Spleen (tissue), 11 donors: ENCODE measurements around the gene IL3. TPM values are rescaled to one million over a fixed set of nuclear protein-coding genes. Genes with fewer than 3 reads are reported as not detected.

Experiments used
- DNase-seq: peaks from one replicate; pipeline ENCODE4 v3.0.0-alpha.2; 2020
- H3K27ac ChIP-seq, 8 donors: fragments of 200-600 bp; sonication (generic) in 7 of 8; 1 replicate in 4 of 8; 2 replicates in 4 of 8; pipeline versions ENCODE4 v1.5.0 to v1.8.0; 2016 to 2021; ENCODE audit warnings: inconsistent platforms in 4 of 8, mild to moderate bottlenecking in 4 of 8, moderate library complexity in 1 of 8
- H3K27me3 ChIP-seq, 7 donors: fragments of 200-600 bp; sonication (generic) in 6 of 7; replicated peaks in 1 of 7; 1 replicate in 4 of 7; 2 replicates in 3 of 7; pipeline versions ENCODE4 v1.5.0 to v1.8.0; 2016 to 2021; ENCODE audit warnings: inconsistent platforms in 3 of 7, mild to moderate bottlenecking in 1 of 7
- H3K36me3 ChIP-seq, 6 donors: fragments of 200-600 bp; sonication (generic) in 5 of 6; 1 replicate in 4 of 6; 2 replicates in 2 of 6; pipeline versions ENCODE4 v1.5.0 to v1.8.0; 2016 to 2021; ENCODE audit warnings: inconsistent platforms in 2 of 6
- H3K4me1 ChIP-seq, 6 donors: fragments of 200-600 bp; sonication (generic) in 5 of 6; 1 replicate in 3 of 6; 2 replicates in 3 of 6; pipeline versions ENCODE4 v1.5.0 to v1.8.0; 2016 to 2021; ENCODE audit warnings: inconsistent platforms in 3 of 6
- H3K4me3 ChIP-seq, 8 donors: fragments of 200-600 bp; sonication (generic) in 7 of 8; 1 replicate in 4 of 8; 2 replicates in 4 of 8; pipeline versions ENCODE4 v1.5.0 to v1.8.0; 2016 to 2021; ENCODE audit warnings: inconsistent platforms in 4 of 8, mild to moderate bottlenecking in 4 of 8, moderate library complexity in 2 of 8
- H3K9me3 ChIP-seq, 8 donors: fragments of 200-600 bp; sonication (generic) in 7 of 8; 1 replicate in 4 of 8; 2 replicates in 4 of 8; pipeline versions ENCODE4 v1.5.0 to v1.8.0; 2016 to 2021; ENCODE audit warnings: inconsistent platforms in 4 of 8
- CTCF ChIP-seq, 11 experiments: fragments of 200-600 bp in 7 of 11; fragments of 450-650 bp in 4 of 11; sonication (generic) in 4 of 11; IDR thresholded peaks in 8 of 11; conservative IDR thresholded peaks in 3 of 11; 1 replicate in 7 of 11; 2 replicates in 4 of 11; pipeline versions ENCODE4 v1.4.0 to v1.8.0; 2016 to 2021; ENCODE audit warnings: antibody characterized with exemption in 11 of 11, inconsistent platforms in 4 of 11, mild to moderate bottlenecking in 1 of 11
- POLR2A ChIP-seq, 3 donors: fragments of 450-650 bp; IDR thresholded peaks; one replicate each; pipeline ENCODE4 v1.5.1; 2017; ENCODE audit warnings: antibody characterized with exemption in 3 of 3, mild to moderate bottlenecking in 1 of 3
- POLR2AphosphoS5 ChIP-seq, 3 donors: sonication (generic); formaldehyde crosslinking; IDR thresholded peaks; one replicate each; pipeline ENCODE4 v1.5.1; 2017; ENCODE audit warnings: antibody characterized with exemption in 3 of 3
- WGBS, 5 donors: extraction: QIAGEN DNeasy Blood & Tissue Kit in 3 of 5; methylation state at CpG; one replicate each; pipeline versions ENCODE4 v1.1.5 to v1.1.7; 2013 to 2018; 5-methylcytosine and 5-hydroxymethylcytosine counted together
- intact Hi-C: fragments of 100-400 bp; cut with DNase I; formaldehyde crosslinking; loops from one replicate; pipeline ENCODE4 v1.15.0; 2023; ENCODE audit warnings: low total_unique reads
- polyA plus RNA-seq, 3 donors: library from polyadenylated mRNA; stranded (reverse); fragments of 200-250 nt; gene quantifications; one replicate each; pipeline ENCODE4 v1.2.1, GENCODE V29; 2013
- total RNA-seq, 7 donors: library from RNA; depleted of rRNA in 3 of 7; stranded (reverse); fragments of >200 nt in 3 of 7; fragmentation: NEBNext Ultra II Directional in 4 of 7; extraction: Animal tissue kit (Norgen Biotek cat#: 25700) in 4 of 7; gene quantifications; one replicate each; pipeline versions ENCODE4 v1.1.0 to v1.2.1, GENCODE V29; 2016 to 2021
- donor health status: healthy with polysubstance abuse.
- donor health status: DM: no; HTN: no; CAD: no; lungs with moderate emphysema.
- donor health status: DM: no; HTN: no; CAD: no.
- donor health status: Bipolar disorder and iron deficiency.
- donor health status: healthy.
- donor health status: DM: no; HTN: no; CAD: no.
- donor health status: DM: yes; HTN: yes; CAD: no.

The IL3 gene
- total and polyA plus RNA-seq, 10 donors: not detected

DNA sequence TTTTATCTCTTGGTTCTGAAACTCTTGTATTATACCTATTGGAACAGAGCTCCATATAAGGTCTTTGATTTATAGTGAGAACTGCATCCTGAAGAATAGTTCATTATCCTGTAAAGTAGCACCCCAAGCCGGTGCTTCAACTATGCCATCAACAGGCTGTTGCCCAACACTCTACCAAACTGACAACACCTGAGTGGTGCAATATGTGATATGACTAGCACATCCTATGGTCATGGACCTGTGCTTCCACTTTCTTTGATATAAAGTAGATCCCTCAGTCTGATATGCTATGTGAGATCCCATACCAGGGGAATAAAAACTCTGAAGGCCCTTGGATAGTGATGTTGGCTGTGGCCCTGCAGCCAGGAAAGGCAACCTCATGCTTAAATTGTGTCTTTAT, 28.9 kb downstream of the IL3 start:
- intact Hi-C loops: no loop called here
- Histone ChIP-seq H3K27ac (no peak overlapping the region), H3K4me3 (no peak overlapping the region), H3K27me3 (no peaks in the 10 kb centered on the region), H3K4me1 (peaks cover 0 to 14% (median 5%) of the 10 kb centered on the region in 6 donors), H3K36me3 (no peaks in the 10 kb centered on the region), H3K9me3 (no peaks in the 10 kb centered on the region)
- no peak for DNase-seq
- WGBS, 5 donors: 52 to 88% (median 84%) methylated on average over 1 of the region's 1 CpG
- TF ChIP-seq POLR2A (IDR thresholded peaks at IDR 0.05): no peak

DNA sequence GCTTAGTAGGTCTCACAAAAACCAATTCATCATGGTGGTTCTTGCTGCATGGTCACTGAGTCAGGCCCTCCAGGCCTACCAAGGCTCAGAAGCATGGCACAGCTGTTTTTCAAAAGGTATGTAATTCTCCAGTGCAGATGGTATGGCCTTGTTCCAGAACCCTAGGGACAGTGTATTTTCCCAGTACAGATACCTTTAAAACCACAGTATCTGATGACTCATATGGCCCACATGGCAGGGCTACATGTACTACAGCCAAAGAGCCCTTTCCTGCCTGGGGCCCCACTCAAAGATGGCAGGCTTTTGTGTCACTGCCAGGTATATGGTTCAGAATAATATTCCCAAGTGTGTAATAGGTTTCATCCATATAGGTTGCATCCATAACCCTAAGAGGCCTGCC, 29.7 kb downstream of the IL3 start:
- DNase-seq: no peak
- H3K9me3 ChIP-seq: no peaks in the 10 kb centered on the region
- intact Hi-C loops: no loop called here

GRCh38 chr5:132093271-132093670, 32.8 kb downstream of the IL3 start:
- Histone ChIP-seq H3K27me3 (no peaks in the 10 kb centered on the region), H3K4me1 (peaks cover 0 to 15% (median 7%) of the 10 kb centered on the region in 6 donors), H3K27ac (no peak overlapping the region), H3K9me3 (no peaks in the 10 kb centered on the region), H3K36me3 (no peaks in the 10 kb centered on the region), H3K4me3 (no peak overlapping the region)
- TF ChIP-seq CTCF (IDR thresholded peaks at IDR 0.05 in 8 of 11, conservative IDR thresholded peaks at IDR 0.05 in 3 of 11) (no peak), POLR2AphosphoS5 (IDR thresholded peaks at IDR 0.05) (no peak), POLR2A (IDR thresholded peaks at IDR 0.05) (no peak)
- intact Hi-C loops: no loop called here
- WGBS, 5 donors: 48 to 72% (median 60%) methylated on average over 3 of the region's 3 CpGs
- DNase-seq: no peak

More for the DNA sequence above, 29.7 kb downstream of the IL3 start:
- TF ChIP-seq POLR2AphosphoS5 (IDR thresholded peaks at IDR 0.05) (no peak), CTCF (IDR thresholded peaks at IDR 0.05 in 8 of 11, conservative IDR thresholded peaks at IDR 0.05 in 3 of 11) (no peak), POLR2A (IDR thresholded peaks at IDR 0.05) (no peak)
- Histone ChIP-seq H3K27ac (no peak overlapping the region), H3K27me3 (no peaks in the 10 kb centered on the region), H3K36me3 (no peaks in the 10 kb centered on the region), H3K4me1 (peaks cover 0 to 17% (median 11%) of the 10 kb centered on the region in 6 donors), H3K4me3 (no peak overlapping the region)

GRCh38 chr5:132094393-132095076, 34.1 kb downstream of the IL3 start:
- H3K4me1 ChIP-seq: peaks cover 0 to 20% (median 9%) of the 10 kb centered on the region in 6 donors
- intact Hi-C loops: no loop called here
- H3K27ac ChIP-seq: no peak overlapping the region
- TF ChIP-seq POLR2AphosphoS5 (IDR thresholded peaks at IDR 0.05) (no peak), POLR2A (IDR thresholded peaks at IDR 0.05) (no peak), CTCF (IDR thresholded peaks at IDR 0.05 in 8 of 11, conservative IDR thresholded peaks at IDR 0.05 in 3 of 11) (no peak)
- H3K27me3 ChIP-seq: no peaks in the 10 kb centered on the region
- WGBS, 5 donors: 61 to 71% (median 69%) methylated on average over 10 to 12 of the region's 12 CpGs
- H3K9me3 ChIP-seq: no peaks in the 10 kb centered on the region
- DNase-seq: peak; percentile 71
- no peak overlapping the region for H3K4me3 ChIP-seq
- H3K36me3 ChIP-seq: no peaks in the 10 kb centered on the region
